Fibroblast of lung (primary cell): Measurements from ENCODE around the gene TATDN2. TPM values are rescaled to one million over a fixed set of nuclear protein-coding genes. Genes with fewer than 3 reads are reported as not detected.

Experiments used
- DNase-seq, 2 donors: peaks; one replicate each; pipeline versions ENCODE4 v3.0.0 to v3.0.0-alpha.2; 2010; ENCODE audit warnings: low read depth in 2 of 2
- H2AFZ ChIP-seq: 2 replicates; pipeline ENCODE4 v1.5.1; 2012; ENCODE audit warnings: low read length, control low read depth, inconsistent platforms
- H3K27ac ChIP-seq: 2 replicates; pipeline ENCODE4 v1.5.1; 2011; ENCODE audit warnings: low read length, control low read depth; ENCODE audit not compliant: insufficient read depth
- H3K27me3 ChIP-seq: 2 replicates; pipeline ENCODE4 v1.5.1; 2011; ENCODE audit warnings: mild to moderate bottlenecking, low read length; ENCODE audit not compliant: control insufficient read depth, insufficient read depth
- H3K36me3 ChIP-seq: 2 replicates; pipeline ENCODE4 v1.5.1; 2011; ENCODE audit warnings: low read length; ENCODE audit not compliant: control insufficient read depth, insufficient read depth
- H3K4me1 ChIP-seq: 2 replicates; pipeline ENCODE4 v1.5.1; 2011; ENCODE audit warnings: low read length; ENCODE audit not compliant: control insufficient read depth, insufficient read depth; ENCODE audit errors: extremely low read depth
- H3K4me2 ChIP-seq: 2 replicates; pipeline ENCODE4 v1.5.1; 2011; ENCODE audit warnings: low read length, control low read depth; ENCODE audit not compliant: insufficient read depth; ENCODE audit errors: extremely low read depth
- H3K4me3 ChIP-seq, 4 experiments: fragments of 200-600 bp in 1 of 4; sonication (generic) in 1 of 4; replicated peaks in 1 of 4; 2 replicates each; pipeline ENCODE4 v1.5.1; 2011 to 2016; ENCODE audit warnings: low read length in 4 of 4, low read depth in 3 of 4, mild to moderate bottlenecking in 3 of 4, control low read depth in 2 of 4, inconsistent platforms in 1 of 4, mixed read lengths in 1 of 4; ENCODE audit not compliant: insufficient read depth in 1 of 4; ENCODE audit errors: control extremely low read depth in 1 of 4
- H3K79me2 ChIP-seq: 2 replicates; pipeline ENCODE4 v1.5.1; 2012; ENCODE audit warnings: mild to moderate bottlenecking, low read length, inconsistent platforms; ENCODE audit not compliant: control insufficient read depth, insufficient read depth
- H3K9ac ChIP-seq: 2 replicates; pipeline ENCODE4 v1.5.1; 2011; ENCODE audit warnings: mild to moderate bottlenecking, low read length, control low read depth; ENCODE audit not compliant: insufficient read depth
- H3K9me3 ChIP-seq: 2 replicates; pipeline ENCODE4 v1.5.1; 2012; ENCODE audit warnings: low read depth, low read length; ENCODE audit not compliant: control insufficient read depth, insufficient read depth
- H4K20me1 ChIP-seq: 2 replicates; pipeline ENCODE4 v1.5.1; 2011; ENCODE audit warnings: low read length; ENCODE audit not compliant: control insufficient read depth, insufficient read depth; ENCODE audit errors: extremely low read depth
- EZH2 ChIP-seq: IDR thresholded peaks from 2 replicates; pipeline ENCODE4 v1.5.1; 2012; ENCODE audit warnings: low read length, control low read depth, mild to moderate bottlenecking; ENCODE audit errors: missing control alignments
- polyA plus RNA-seq, 2 donors: library from polyadenylated mRNA; depleted of rRNA in 1 of 2; stranded (reverse) in 1 of 2; unstranded in 1 of 2; fragments of >200 nt; gene quantifications; 2 replicates each; pipeline ENCODE4 v1.2.1, GENCODE V29; 2011 to 2012; ENCODE audit warnings: missing spikeins in 1 of 2
- total RNA-seq: library from RNA; depleted of rRNA; stranded (reverse); fragments of >200 nt; gene quantifications from 2 replicates; pipeline ENCODE4 v1.2.1, GENCODE V29; 2014
- TF ChIP-seq, protein P1 (sequence below), 2 donors: IDR thresholded peaks in 1 of 2; conservative IDR thresholded peaks in 1 of 2; 1 replicate in 1 of 2; 2 replicates in 1 of 2; pipeline ENCODE4 v1.5.1; 2011 to 2012; ENCODE audit warnings: low read length in 2 of 2, control low read depth in 1 of 2, inconsistent platforms in 1 of 2, low read depth in 1 of 2, mild to moderate bottlenecking in 1 of 2

The TATDN2 gene
- total and polyA plus RNA-seq, 2 donors (not counting 1 experiment from before 2014, with no cell fraction given), result 12.4 to 16.5 TPM

DNA sequence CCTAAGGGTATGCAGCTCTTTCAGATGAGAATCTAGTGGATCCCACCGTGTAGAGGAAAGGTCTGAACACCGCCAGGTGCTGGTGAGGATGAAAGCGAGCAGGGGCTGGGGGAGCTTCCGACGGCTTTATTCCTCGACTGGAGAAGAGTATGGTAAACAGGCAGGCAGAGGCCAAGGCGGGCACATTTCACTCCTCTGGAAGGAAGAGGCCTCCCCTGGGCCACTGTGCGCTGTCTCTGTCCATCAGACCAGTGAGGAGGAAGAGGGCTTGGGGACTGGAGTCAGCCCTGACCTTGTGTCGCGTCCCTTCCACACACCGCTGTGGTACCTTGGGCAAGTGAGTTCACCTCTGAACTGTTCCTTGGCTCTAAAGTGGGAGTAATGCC is 40.3 kb downstream of the TATDN2 start:
- Histone ChIP-seq H2AFZ (no peak overlapping the region), H3K9ac (no peak overlapping the region), H3K4me2 (no peak overlapping the region), H3K4me3 (no peak overlapping the region), H3K27me3 (no peaks in the 10 kb centered on the region), H3K4me1 (no peaks in the 10 kb centered on the region), H4K20me1 (no peaks in the 10 kb centered on the region), H3K9me3 (no peaks in the 10 kb centered on the region), H3K79me2 (no peaks in the 10 kb centered on the region), H3K36me3 (peaks cover 1% of the 10 kb centered on the region), H3K27ac (no peak overlapping the region)
- TF ChIP-seq EZH2, result no peak
- TF ChIP-seq, protein P1, sequence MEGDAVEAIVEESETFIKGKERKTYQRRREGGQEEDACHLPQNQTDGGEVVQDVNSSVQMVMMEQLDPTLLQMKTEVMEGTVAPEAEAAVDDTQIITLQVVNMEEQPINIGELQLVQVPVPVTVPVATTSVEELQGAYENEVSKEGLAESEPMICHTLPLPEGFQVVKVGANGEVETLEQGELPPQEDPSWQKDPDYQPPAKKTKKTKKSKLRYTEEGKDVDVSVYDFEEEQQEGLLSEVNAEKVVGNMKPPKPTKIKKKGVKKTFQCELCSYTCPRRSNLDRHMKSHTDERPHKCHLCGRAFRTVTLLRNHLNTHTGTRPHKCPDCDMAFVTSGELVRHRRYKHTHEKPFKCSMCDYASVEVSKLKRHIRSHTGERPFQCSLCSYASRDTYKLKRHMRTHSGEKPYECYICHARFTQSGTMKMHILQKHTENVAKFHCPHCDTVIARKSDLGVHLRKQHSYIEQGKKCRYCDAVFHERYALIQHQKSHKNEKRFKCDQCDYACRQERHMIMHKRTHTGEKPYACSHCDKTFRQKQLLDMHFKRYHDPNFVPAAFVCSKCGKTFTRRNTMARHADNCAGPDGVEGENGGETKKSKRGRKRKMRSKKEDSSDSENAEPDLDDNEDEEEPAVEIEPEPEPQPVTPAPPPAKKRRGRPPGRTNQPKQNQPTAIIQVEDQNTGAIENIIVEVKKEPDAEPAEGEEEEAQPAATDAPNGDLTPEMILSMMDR (conservative IDR thresholded peaks at IDR 0.05 in 1 of 2, IDR thresholded peaks at IDR 0.05 in 1 of 2; ENCODE audit: low read depth in 1 of 2, low read length in 2 of 2), result no peak
- DNase-seq, result no peak

DNA sequence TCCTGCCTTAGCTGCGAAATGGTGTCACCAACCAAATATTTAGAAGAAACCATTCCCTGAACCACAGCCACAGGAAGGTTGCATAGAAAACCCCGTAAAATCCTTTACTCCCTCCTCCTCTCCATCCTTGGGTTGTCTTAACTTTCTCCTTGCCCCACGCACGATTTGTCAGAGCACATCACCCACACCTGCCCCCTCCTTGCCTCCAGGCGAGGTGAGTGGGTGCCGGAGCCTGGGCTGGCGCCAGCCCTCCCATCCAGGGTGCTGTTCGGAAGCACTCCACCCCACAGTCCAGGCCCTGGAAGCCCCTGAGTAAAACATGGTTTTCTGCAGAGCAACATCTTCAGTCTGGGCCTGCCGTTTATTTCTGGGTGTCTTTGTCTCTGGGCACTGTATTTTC is 40.8 kb downstream of the TATDN2 start:
- no peaks in the 10 kb centered on the region for H3K27me3 ChIP-seq
- no peaks in the 10 kb centered on the region for H3K9me3 ChIP-seq
- no peak overlapping the region for H3K4me3 ChIP-seq
- no peaks in the 10 kb centered on the region for H3K79me2 ChIP-seq
- H3K4me1 ChIP-seq, result no peaks in the 10 kb centered on the region
- H2AFZ ChIP-seq, result no peak overlapping the region
- H3K9ac ChIP-seq, result no peak overlapping the region
- H4K20me1 ChIP-seq, result no peaks in the 10 kb centered on the region
- DNase-seq, result no peak
- peaks cover 1% of the 10 kb centered on the region for H3K36me3 ChIP-seq
- H3K4me2 ChIP-seq, result no peak overlapping the region
- TF ChIP-seq, protein P1 (conservative IDR thresholded peaks at IDR 0.05 in 1 of 2, IDR thresholded peaks at IDR 0.05 in 1 of 2; ENCODE audit: low read depth in 1 of 2, low read length in 2 of 2), result no peak
- no peak for TF ChIP-seq EZH2
- H3K27ac ChIP-seq, result no peak overlapping the region

DNA sequence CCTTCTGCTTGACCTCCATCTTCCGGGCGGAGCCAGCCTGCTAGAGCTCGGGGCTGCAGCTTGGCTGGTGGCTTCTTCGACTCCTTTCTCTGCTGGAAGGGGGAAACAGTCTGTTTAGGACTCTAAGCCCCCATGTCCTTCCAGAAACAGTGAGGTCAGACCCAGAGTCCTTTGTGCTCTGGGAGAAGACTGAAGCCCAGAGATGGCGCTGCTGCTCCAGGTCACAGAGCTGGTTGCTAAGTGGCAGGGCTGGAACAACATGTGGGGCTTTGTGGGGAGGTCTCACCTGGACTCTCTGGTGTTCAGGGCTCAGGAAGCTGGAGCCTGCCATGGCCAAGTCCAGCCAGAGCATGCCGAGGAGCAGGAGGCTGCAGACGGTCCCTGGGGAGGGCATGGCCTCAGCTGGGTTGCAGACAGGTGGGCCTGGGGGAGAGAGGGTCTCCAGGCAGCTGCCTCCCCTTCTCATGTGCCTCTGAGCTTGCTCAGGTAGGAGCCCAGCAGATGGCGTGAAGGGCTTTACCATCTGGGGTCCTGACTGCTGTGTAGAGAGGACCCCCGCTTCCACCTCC is 41.6 kb downstream of the TATDN2 start:
- Histone ChIP-seq H4K20me1 (no peaks in the 10 kb centered on the region), H3K36me3 (peaks cover 1% of the 10 kb centered on the region), H3K4me2 (no peak overlapping the region), H3K4me3 (no peak overlapping the region), H3K27me3 (no peaks in the 10 kb centered on the region), H3K9ac (no peak overlapping the region), H3K79me2 (no peaks in the 10 kb centered on the region), H3K27ac (no peak overlapping the region), H2AFZ (no peak overlapping the region), H3K9me3 (no peaks in the 10 kb centered on the region), H3K4me1 (no peaks in the 10 kb centered on the region)
- DNase-seq, result no peak
- TF ChIP-seq, protein P1 (conservative IDR thresholded peaks at IDR 0.05 in 1 of 2, IDR thresholded peaks at IDR 0.05 in 1 of 2; ENCODE audit: low read depth in 1 of 2, low read length in 2 of 2), result no peak
- no peak for TF ChIP-seq EZH2
